Measurements from ENCODE around the gene ADCY6. TPM values are rescaled to one million over a fixed set of nuclear protein-coding genes. Genes with fewer than 3 reads are reported as not detected.
A peak's percentile ranks its signal among the peaks of the same experiment; 100 is the strongest.

The ADCY6 gene
- total RNA-seq, 1 donor, result 30.8 TPM

- TF ChIP-seq CTCF (IDR thresholded peaks at IDR 0.05; ENCODE audit: extremely low read depth, low read depth, low read length), result no peak
- Histone ChIP-seq H3K4me1 (ENCODE audit: insufficient read depth, low read length) (peaks cover 48% of the 10 kb centered on the region), H3K79me2 (ENCODE audit: insufficient read depth, low read length) (peaks cover 18% of the 10 kb centered on the region), H2AFZ (ENCODE audit: low read length) (peak overlapping the region; percentile 52), H4K20me1 (ENCODE audit: insufficient read depth, low read length) (peaks cover 5% of the 10 kb centered on the region), H3K36me3 (ENCODE audit: insufficient read depth, low read length) (no peaks in the 10 kb centered on the region), H3K4me3 (ENCODE audit: insufficient read depth, low read length) (no peak overlapping the region), H3K4me2 (ENCODE audit: insufficient read depth, low read length) (peak overlapping the region; percentile 26), H3K27me3 (ENCODE audit: insufficient read depth, low read length) (no peaks in the 10 kb centered on the region), H3K27ac (ENCODE audit: low read depth, low read length) (peak overlapping the region; percentile 79), H3K9me3 (ENCODE audit: low read depth, low read length) (no peaks in the 10 kb centered on the region)
- peak; percentile 55 for DNase-seq (ENCODE audit: insufficient read length, low spot score, missing footprints)
Observed at GRCh38 chr12:48812389-48812788, 23.5 kb upstream of the ADCY6 start.

- H3K4me1 ChIP-seq (ENCODE audit: insufficient read depth, low read length), result peaks cover 48% of the 10 kb centered on the region
- peak overlapping the region; percentile 68 for H3K4me2 ChIP-seq (ENCODE audit: insufficient read depth, low read length)
- H3K79me2 ChIP-seq (ENCODE audit: insufficient read depth, low read length), result peaks cover 14% of the 10 kb centered on the region
- H4K20me1 ChIP-seq (ENCODE audit: insufficient read depth, low read length), result no peaks in the 10 kb centered on the region
- no peaks in the 10 kb centered on the region for H3K9me3 ChIP-seq (ENCODE audit: low read depth, low read length)
- no peaks in the 10 kb centered on the region for H3K36me3 ChIP-seq (ENCODE audit: insufficient read depth, low read length)
- peak overlapping the region; percentile 1 for H3K4me3 ChIP-seq (ENCODE audit: insufficient read depth, low read length)
- no peaks in the 10 kb centered on the region for H3K27me3 ChIP-seq (ENCODE audit: insufficient read depth, low read length)
- DNase-seq (ENCODE audit: insufficient read length, low spot score, missing footprints), result no peak
- H3K27ac ChIP-seq (ENCODE audit: low read depth, low read length), result peak overlapping the region; percentile 79
- peak overlapping the region; percentile 3 for H2AFZ ChIP-seq (ENCODE audit: low read length)
- no peak for TF ChIP-seq CTCF (IDR thresholded peaks at IDR 0.05; ENCODE audit: extremely low read depth, low read depth, low read length)
Observed at GRCh38 chr12:48811437-48812090, 22.7 kb upstream of the ADCY6 start.

- no peak for TF ChIP-seq CTCF (IDR thresholded peaks at IDR 0.05; ENCODE audit: extremely low read depth, low read depth, low read length)
- H3K4me3 ChIP-seq (ENCODE audit: insufficient read depth, low read length), result peak overlapping the region; percentile 32
- H2AFZ ChIP-seq (ENCODE audit: low read length), result peak overlapping the region; percentile 76
- H3K27ac ChIP-seq (ENCODE audit: low read depth, low read length), result peak overlapping the region; percentile 79
- peak; percentile 95 for DNase-seq (ENCODE audit: insufficient read length, low spot score, missing footprints)
- no peaks in the 10 kb centered on the region for H3K27me3 ChIP-seq (ENCODE audit: insufficient read depth, low read length)
- H3K4me1 ChIP-seq (ENCODE audit: insufficient read depth, low read length), result peaks cover 44% of the 10 kb centered on the region
- H3K79me2 ChIP-seq (ENCODE audit: insufficient read depth, low read length), result peaks cover 10% of the 10 kb centered on the region
- peak overlapping the region; percentile 68 for H3K4me2 ChIP-seq (ENCODE audit: insufficient read depth, low read length)
- H4K20me1 ChIP-seq (ENCODE audit: insufficient read depth, low read length), result no peaks in the 10 kb centered on the region
- H3K9me3 ChIP-seq (ENCODE audit: low read depth, low read length), result no peaks in the 10 kb centered on the region
- H3K36me3 ChIP-seq (ENCODE audit: insufficient read depth, low read length), result no peaks in the 10 kb centered on the region
Observed at GRCh38 chr12:48810903-48811431, 22.1 kb upstream of the ADCY6 start.

GRCh38 chr12:48807981-48808380 is 19.1 kb upstream of the ADCY6 start:
- H3K9me3 ChIP-seq (ENCODE audit: low read depth, low read length), result no peaks in the 10 kb centered on the region
- no peaks in the 10 kb centered on the region for H3K36me3 ChIP-seq (ENCODE audit: insufficient read depth, low read length)
- no peak overlapping the region for H3K4me3 ChIP-seq (ENCODE audit: insufficient read depth, low read length)
- no peak for TF ChIP-seq CTCF (IDR thresholded peaks at IDR 0.05; ENCODE audit: extremely low read depth, low read depth, low read length)
- no peak overlapping the region for H3K4me2 ChIP-seq (ENCODE audit: insufficient read depth, low read length)
- no peaks in the 10 kb centered on the region for H3K79me2 ChIP-seq (ENCODE audit: insufficient read depth, low read length)
- peak; percentile 41 for DNase-seq (ENCODE audit: insufficient read length, low spot score, missing footprints)
- H2AFZ ChIP-seq (ENCODE audit: low read length), result no peak overlapping the region
- peaks cover 25% of the 10 kb centered on the region for H3K4me1 ChIP-seq (ENCODE audit: insufficient read depth, low read length)
- H4K20me1 ChIP-seq (ENCODE audit: insufficient read depth, low read length), result no peaks in the 10 kb centered on the region
- H3K27ac ChIP-seq (ENCODE audit: low read depth, low read length), result no peak overlapping the region
- H3K27me3 ChIP-seq (ENCODE audit: insufficient read depth, low read length), result no peaks in the 10 kb centered on the region

Data from osteoblast (primary cell).